Measurements from ENCODE around the gene FAM114A1. TPM values are rescaled to one million over a fixed set of nuclear protein-coding genes. Genes with fewer than 3 reads are reported as not detected.

Gene FAM114A1
- total and polyA plus RNA-seq, 2 of the 4 experiments (the other 2 are of a cell fraction) = 135 to 649 TPM

DNA sequence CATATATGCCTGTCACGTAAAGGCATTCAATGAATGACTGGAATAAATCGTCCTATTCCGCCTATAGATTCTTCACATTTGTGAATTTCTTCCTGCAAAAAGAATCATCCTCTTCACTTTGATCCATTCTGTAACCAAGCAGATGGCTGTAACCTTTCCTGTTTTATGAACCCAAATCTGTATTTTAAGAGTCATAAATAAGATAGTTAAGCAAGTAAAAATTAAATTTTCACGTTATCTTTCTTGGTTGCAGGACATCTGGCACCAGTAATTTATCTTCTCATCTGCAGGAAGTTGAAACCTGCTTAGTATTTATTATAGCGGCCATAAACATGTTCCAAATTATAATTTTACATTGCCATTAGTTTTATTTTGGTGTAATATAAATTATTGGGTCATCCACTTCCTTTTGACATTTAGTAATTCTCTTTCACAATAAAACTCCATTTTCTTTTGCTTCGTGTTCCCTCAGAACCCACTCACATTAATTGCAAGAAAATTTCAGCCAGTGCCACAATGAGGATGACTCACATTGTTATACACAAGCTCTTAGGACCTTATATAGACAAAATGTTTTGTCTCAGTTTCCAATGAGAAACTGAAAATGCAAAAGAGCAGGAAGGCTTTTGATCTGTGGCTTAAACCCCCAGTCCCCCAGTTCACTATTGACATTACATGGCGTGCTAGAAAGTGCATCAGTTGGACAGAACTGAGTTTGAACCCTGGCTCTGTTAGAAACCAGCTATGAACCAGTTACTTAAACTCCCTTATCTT lies 113.5 kb downstream of the FAM114A1 start:
- Histone ChIP-seq H2AK5ac (ENCODE audit: low read depth, low read length) (peak overlapping the region; percentile 97), H3K23ac (ENCODE audit: low read depth, low read length) (peak overlapping the region; percentile 97), H3K27me3 (ENCODE audit: control insufficient read depth, insufficient read depth, low read length) (no peaks in the 10 kb centered on the region), H3K9ac (ENCODE audit: low read depth, low read length) (peak overlapping the region; percentile 71), H2AFZ (replicated peaks; ENCODE audit: low read length, poor library complexity) (peak overlapping the region; percentile 70), H2BK5ac (ENCODE audit: low read depth, low read length, poor library complexity, severe bottlenecking) (peak overlapping the region; percentile 100), H3K27ac (ENCODE audit: insufficient read depth, low read length) (peak overlapping the region; percentile 84), H3K14ac (replicated peaks; ENCODE audit: low read depth, low read length) (peak overlapping the region; percentile 97), H4K8ac (ENCODE audit: low read depth in 2 of 2, low read length in 2 of 2) (peak overlapping the region; percentile 96 to 99), H3K4me2 (ENCODE audit: low read depth, low read length) (peak overlapping the region; percentile 66; the same call in 1 of the 2 replicates), H4K20me1 (ENCODE audit: insufficient read depth, low read length) (no peaks in the 10 kb centered on the region), H3K56ac (ENCODE audit: extremely low read depth, insufficient read depth, low read length) (peak overlapping the region; percentile 99), H2BK120ac (ENCODE audit: low read depth, low read length) (peak overlapping the region; percentile 95), H3K9me1 (ENCODE audit: insufficient read depth, low read length) (peaks cover 17% of the 10 kb centered on the region; the same call in 1 of the 2 replicates), H3K4me3 (ENCODE audit: insufficient read depth, low read depth, low read length) (no peak overlapping the region), H3K9me3 (ENCODE audit: control insufficient read depth, insufficient read depth, low read length) (no peaks in the 10 kb centered on the region), H2AK9ac (replicated peaks; ENCODE audit: low read depth, low read length, poor library complexity) (no peak overlapping the region), H3K36me3 (ENCODE audit: control insufficient read depth, insufficient read depth, low read length) (no peaks in the 10 kb centered on the region), H3K4ac (ENCODE audit: low read depth, low read length) (peak overlapping the region; percentile 97), H3K79me1 (ENCODE audit: low read depth in 1 of 2, low read length in 2 of 2) (peaks cover 3 to 17% of the 10 kb centered on the region in 2 experiments; a peak in 3 of 4 replicates), H3K18ac (ENCODE audit: low read depth, low read length) (peak overlapping the region; percentile 94), H2BK15ac (ENCODE audit: low read depth, low read length) (peak overlapping the region; percentile 97), H4K91ac (ENCODE audit: insufficient read depth, low read depth, low read length) (peak overlapping the region; percentile 99), H3K4me1 (ENCODE audit: control insufficient read depth, insufficient read depth, low read length) (peaks cover 27% of the 10 kb centered on the region), H2BK20ac (ENCODE audit: low read depth, low read length) (peak overlapping the region; percentile 98), H4K5ac (ENCODE audit: low read depth, low read length) (peak overlapping the region; percentile 86)
- peak; percentile 75 for ATAC-seq (ENCODE audit: low read depth)
- in situ Hi-C loops (cut with MboI; ENCODE audit: low sequenced_read_pairs) = no loop called here
- DNase-seq = peak; percentile 93
- dilution Hi-C loops (cut with HindIII; ENCODE audit: low sequenced_read_pairs, unreplicated experiment) = no loop called here
- intact Hi-C loops (cut with micrococcal nuclease) = no loop called here
- WGBS, 2 experiments (ENCODE audit: extremely low coverage in 2 of 2, insufficient read length in 1 of 2) = no CpG with 5 or more reads among the region's 7 CpGs
- BruUV-seq (replicated peaks) = no TSS peak
- TF ChIP-seq MXI1 (IDR thresholded peaks at IDR 0.05; ENCODE audit: borderline replicate concordance, low read depth, low read length) = no peak
- TF ChIP-seq CEBPB (IDR thresholded peaks at IDR 0.05; ENCODE audit: low read depth, low read length) = peak; percentile 75
- TF ChIP-seq, protein P1, sequence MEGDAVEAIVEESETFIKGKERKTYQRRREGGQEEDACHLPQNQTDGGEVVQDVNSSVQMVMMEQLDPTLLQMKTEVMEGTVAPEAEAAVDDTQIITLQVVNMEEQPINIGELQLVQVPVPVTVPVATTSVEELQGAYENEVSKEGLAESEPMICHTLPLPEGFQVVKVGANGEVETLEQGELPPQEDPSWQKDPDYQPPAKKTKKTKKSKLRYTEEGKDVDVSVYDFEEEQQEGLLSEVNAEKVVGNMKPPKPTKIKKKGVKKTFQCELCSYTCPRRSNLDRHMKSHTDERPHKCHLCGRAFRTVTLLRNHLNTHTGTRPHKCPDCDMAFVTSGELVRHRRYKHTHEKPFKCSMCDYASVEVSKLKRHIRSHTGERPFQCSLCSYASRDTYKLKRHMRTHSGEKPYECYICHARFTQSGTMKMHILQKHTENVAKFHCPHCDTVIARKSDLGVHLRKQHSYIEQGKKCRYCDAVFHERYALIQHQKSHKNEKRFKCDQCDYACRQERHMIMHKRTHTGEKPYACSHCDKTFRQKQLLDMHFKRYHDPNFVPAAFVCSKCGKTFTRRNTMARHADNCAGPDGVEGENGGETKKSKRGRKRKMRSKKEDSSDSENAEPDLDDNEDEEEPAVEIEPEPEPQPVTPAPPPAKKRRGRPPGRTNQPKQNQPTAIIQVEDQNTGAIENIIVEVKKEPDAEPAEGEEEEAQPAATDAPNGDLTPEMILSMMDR (conservative IDR thresholded peaks at IDR 0.05; ENCODE audit: low read depth, low read length) = no peak
- TF ChIP-seq FOS (IDR thresholded peaks at IDR 0.05; ENCODE audit: low read depth, low read length) = peak; percentile 82
- TF ChIP-seq, protein P2, sequence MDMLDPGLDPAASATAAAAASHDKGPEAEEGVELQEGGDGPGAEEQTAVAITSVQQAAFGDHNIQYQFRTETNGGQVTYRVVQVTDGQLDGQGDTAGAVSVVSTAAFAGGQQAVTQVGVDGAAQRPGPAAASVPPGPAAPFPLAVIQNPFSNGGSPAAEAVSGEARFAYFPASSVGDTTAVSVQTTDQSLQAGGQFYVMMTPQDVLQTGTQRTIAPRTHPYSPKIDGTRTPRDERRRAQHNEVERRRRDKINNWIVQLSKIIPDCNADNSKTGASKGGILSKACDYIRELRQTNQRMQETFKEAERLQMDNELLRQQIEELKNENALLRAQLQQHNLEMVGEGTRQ (IDR thresholded peaks at IDR 0.05; ENCODE audit: low read depth, low read length) = no peak
- ChIA-PET POLR2A (ENCODE audit: unreplicated experiment) (interaction anchor here (0.6 kb wide), 1 partner anchor 32 kb away, joined by 4 read pairs; no protein-coding TSS in a partner anchor), CTCF (no interaction called here)
